HL-60 (cell line): ENCODE results near the gene ELFN2.

Source experiments
- CTCF ChIP-seq: IDR thresholded peaks from one replicate; pipeline ENCODE4 v1.5.1; 2011; ENCODE audit warnings: low read length, control low read depth, inconsistent platforms; ENCODE audit not compliant: insufficient read depth
- GABPA ChIP-seq: IDR thresholded peaks from 2 replicates; pipeline ENCODE4 v1.6.1; 2012; ENCODE audit warnings: low read depth

GRCh38 chr22:37413546-37413945 is 13.7 kb downstream of the ELFN2 start:
- TF ChIP-seq GABPA: no peak
- no peak for TF ChIP-seq CTCF
